Camera-type eye (tissue), 1 donor: ENCODE data around the gene NPNT. TPM values are rescaled to one million over a fixed set of nuclear protein-coding genes. Genes with fewer than 3 reads are reported as not detected.

Source experiments
- total RNA-seq: library from RNA; depleted of rRNA; stranded (reverse); fragments of >200 nt; gene quantifications from one replicate; pipeline ENCODE4 v1.2.3, GENCODE V29; 2014

NPNT gene
- 55.7 TPM for total RNA-seq

GRCh38 chr4:105894660-105895582, at the start of gene NPNT:
TSS of gene NPNT (plus strand) at chr4:105895471. CDS start at chr4:105895653, 182 bp downstream.

Other genes starting within 250 kb of the NPNT start
- 27.9 TPM for gene INTS12, start 186.8 kb upstream of the NPNT start, total RNA-seq
- gene GSTCD, start 186.7 kb upstream of the NPNT start, total RNA-seq = 38.1 TPM